Endothelial cell (in vitro differentiated cells): Measurements from ENCODE around the gene ICA1. TPM values are rescaled to one million over a fixed set of nuclear protein-coding genes. Genes with fewer than 3 reads are reported as not detected.

Source experiments
- DNase-seq: peaks from one replicate; pipeline ENCODE4 v3.0.0; 2021; ENCODE audit warnings: low spot score
- H3K27ac Mint-ChIP-seq: one replicate; pipeline ENCODE4 v1.8.0; 2021; ENCODE audit warnings: mixed read lengths, inconsistent platforms; ENCODE audit not compliant: unreplicated experiment
- H3K27me3 Mint-ChIP-seq: one replicate; pipeline ENCODE4 v1.8.0; 2021; ENCODE audit warnings: mild to moderate bottlenecking, moderate library complexity, mixed read lengths, inconsistent platforms; ENCODE audit not compliant: unreplicated experiment
- H3K36me3 Mint-ChIP-seq: one replicate; pipeline ENCODE4 v1.8.0; 2021; ENCODE audit warnings: mild to moderate bottlenecking, low read depth, mixed read lengths, inconsistent platforms; ENCODE audit not compliant: unreplicated experiment
- H3K4me1 Mint-ChIP-seq: one replicate; pipeline ENCODE4 v1.8.0; 2021; ENCODE audit warnings: mild to moderate bottlenecking, mixed read lengths, inconsistent platforms; ENCODE audit not compliant: unreplicated experiment
- H3K4me3 Mint-ChIP-seq: one replicate; pipeline ENCODE4 v1.8.0; 2021; ENCODE audit warnings: mild to moderate bottlenecking, mixed read lengths, inconsistent platforms; ENCODE audit not compliant: unreplicated experiment
- H3K9me3 Mint-ChIP-seq: one replicate; pipeline ENCODE4 v1.8.0; 2021; ENCODE audit warnings: mixed read lengths, inconsistent platforms; ENCODE audit not compliant: unreplicated experiment
- CTCF ChIP-seq: fragments of 200-600 bp; sonication (generic); IDR thresholded peaks from one replicate; pipeline ENCODE4 v1.5.0; 2021; ENCODE audit warnings: antibody characterized with exemption; ENCODE audit not compliant: unreplicated experiment
- total RNA-seq: library from RNA; stranded (reverse); fragmentation: NEBNext Ultra II Directional; extraction: Animal tissue kit (Norgen Biotek cat#: 25700); gene quantifications from one replicate; pipeline ENCODE4 v1.2.1, GENCODE V29; 2021; ENCODE audit not compliant: unreplicated experiment

Gene ICA1
- total RNA-seq, 1 donor from 2014 or later, result 91.4 TPM

- no peak for TF ChIP-seq CTCF
- Mint-ChIP-seq H3K4me3 (no peak overlapping the region), H3K9me3 (no peaks in the 10 kb centered on the region), H3K4me1 (peaks cover 29% of the 10 kb centered on the region), H3K27me3 (no peaks in the 10 kb centered on the region), H3K27ac (no peak overlapping the region), H3K36me3 (peaks cover 26% of the 10 kb centered on the region)
- DNase-seq, result no peak
Measured at GRCh38 chr7:8157296-8157695, 104.7 kb downstream of the ICA1 start.

- Mint-ChIP-seq H3K36me3 (peaks cover 27% of the 10 kb centered on the region), H3K4me1 (peaks cover 26% of the 10 kb centered on the region), H3K27ac (no peak overlapping the region), H3K4me3 (no peak overlapping the region), H3K9me3 (no peaks in the 10 kb centered on the region), H3K27me3 (no peaks in the 10 kb centered on the region)
- TF ChIP-seq CTCF, result no peak
- no peak for DNase-seq
Measured at GRCh38 chr7:8155836-8156235, 106.1 kb downstream of the ICA1 start.

- TF ChIP-seq CTCF, result no peak
- peaks cover 23% of the 10 kb centered on the region for H3K4me1 Mint-ChIP-seq
- DNase-seq, result no peak
- H3K4me3 Mint-ChIP-seq, result no peak overlapping the region
- H3K9me3 Mint-ChIP-seq, result no peaks in the 10 kb centered on the region
- H3K27me3 Mint-ChIP-seq, result no peaks in the 10 kb centered on the region
- H3K27ac Mint-ChIP-seq, result no peak overlapping the region
- peaks cover 22% of the 10 kb centered on the region for H3K36me3 Mint-ChIP-seq
Measured at GRCh38 chr7:8154272-8154671, 107.7 kb downstream of the ICA1 start.

- no peak for TF ChIP-seq CTCF
- peaks cover 24% of the 10 kb centered on the region for H3K36me3 Mint-ChIP-seq
- peak overlapping the region; percentile 63 for H3K4me3 Mint-ChIP-seq
- no peak for DNase-seq
- H3K4me1 Mint-ChIP-seq, result peaks cover 26% of the 10 kb centered on the region
- H3K27ac Mint-ChIP-seq, result peak overlapping the region; percentile 30
- no peaks in the 10 kb centered on the region for H3K9me3 Mint-ChIP-seq
- H3K27me3 Mint-ChIP-seq, result no peaks in the 10 kb centered on the region
Measured at GRCh38 chr7:8152489-8153192, 109.3 kb downstream of the ICA1 start.

- no peak overlapping the region for H3K27ac Mint-ChIP-seq
- no peaks in the 10 kb centered on the region for H3K27me3 Mint-ChIP-seq
- no peak for TF ChIP-seq CTCF
- H3K4me3 Mint-ChIP-seq, result no peak overlapping the region
- H3K4me1 Mint-ChIP-seq, result peaks cover 33% of the 10 kb centered on the region
- H3K9me3 Mint-ChIP-seq, result no peaks in the 10 kb centered on the region
- DNase-seq, result no peak
- H3K36me3 Mint-ChIP-seq, result peaks cover 17% of the 10 kb centered on the region
Measured at GRCh38 chr7:8151161-8151725, 110.7 kb downstream of the ICA1 start.
